ENCODE results near the gene SPP2.

Gene SPP2

GRCh38 chr2:234092344-234092743 lies 41.8 kb downstream of the SPP2 start:
- H3K27me3 ChIP-seq (replicated peaks; ENCODE audit: control insufficient read depth, insufficient read depth, low read length): peaks cover 1% of the 10 kb centered on the region
- no peak for TF ChIP-seq CTCF (IDR thresholded peaks at IDR 0.05; ENCODE audit: insufficient read depth, low read length, poor library complexity, severe bottlenecking)
- no peak for DNase-seq (ENCODE audit: extremely low read depth, insufficient read length)
- no peaks in the 10 kb centered on the region for H3K36me3 ChIP-seq (ENCODE audit: control insufficient read depth, insufficient read depth, low read length)
- no peak overlapping the region for H3K4me3 ChIP-seq (replicated peaks; ENCODE audit: low read depth, low read length)

GRCh38 chr2:234095301-234095700 lies 44.8 kb downstream of the SPP2 start:
- no peak for TF ChIP-seq CTCF (IDR thresholded peaks at IDR 0.05; ENCODE audit: insufficient read depth, low read length, poor library complexity, severe bottlenecking)
- Histone ChIP-seq H3K36me3 (ENCODE audit: control insufficient read depth, insufficient read depth, low read length) (no peaks in the 10 kb centered on the region), H3K27me3 (replicated peaks; ENCODE audit: control insufficient read depth, insufficient read depth, low read length) (peaks cover 1% of the 10 kb centered on the region), H3K4me3 (replicated peaks; ENCODE audit: low read depth, low read length) (no peak overlapping the region)
- no peak for DNase-seq (ENCODE audit: extremely low read depth, insufficient read length)

GRCh38 chr2:234096164-234096563 lies 45.7 kb downstream of the SPP2 start:
- DNase-seq (ENCODE audit: extremely low read depth, insufficient read length): no peak
- no peaks in the 10 kb centered on the region for H3K36me3 ChIP-seq (ENCODE audit: control insufficient read depth, insufficient read depth, low read length)
- TF ChIP-seq CTCF (IDR thresholded peaks at IDR 0.05; ENCODE audit: insufficient read depth, low read length, poor library complexity, severe bottlenecking): no peak
- H3K27me3 ChIP-seq (replicated peaks; ENCODE audit: control insufficient read depth, insufficient read depth, low read length): peaks cover 1% of the 10 kb centered on the region
- no peak overlapping the region for H3K4me3 ChIP-seq (replicated peaks; ENCODE audit: low read depth, low read length)

GRCh38 chr2:234098681-234099080 lies 48.2 kb downstream of the SPP2 start:
- TF ChIP-seq CTCF (IDR thresholded peaks at IDR 0.05; ENCODE audit: insufficient read depth, low read length, poor library complexity, severe bottlenecking): no peak
- DNase-seq (ENCODE audit: extremely low read depth, insufficient read length): no peak
- no peak overlapping the region for H3K4me3 ChIP-seq (replicated peaks; ENCODE audit: low read depth, low read length)
- no peaks in the 10 kb centered on the region for H3K36me3 ChIP-seq (ENCODE audit: control insufficient read depth, insufficient read depth, low read length)
- no peaks in the 10 kb centered on the region; the same call in 1 of the 2 replicates for H3K27me3 ChIP-seq (replicated peaks; ENCODE audit: control insufficient read depth, insufficient read depth, low read length)

- TF ChIP-seq CTCF (IDR thresholded peaks at IDR 0.05; ENCODE audit: insufficient read depth, low read length, poor library complexity, severe bottlenecking): no peak
- Histone ChIP-seq H3K4me3 (replicated peaks; ENCODE audit: low read depth, low read length) (no peak overlapping the region), H3K27me3 (replicated peaks; ENCODE audit: control insufficient read depth, insufficient read depth, low read length) (no peaks in the 10 kb centered on the region), H3K36me3 (ENCODE audit: control insufficient read depth, insufficient read depth, low read length) (no peaks in the 10 kb centered on the region)
- DNase-seq (ENCODE audit: extremely low read depth, insufficient read length): no peak
These were observed 48.8 kb downstream of the SPP2 start for GRCh38 chr2:234099266-234099665.

GRCh38 chr2:234100686-234101085 lies 50.2 kb downstream of the SPP2 start:
- Histone ChIP-seq H3K27me3 (replicated peaks; ENCODE audit: control insufficient read depth, insufficient read depth, low read length) (no peaks in the 10 kb centered on the region), H3K4me3 (replicated peaks; ENCODE audit: low read depth, low read length) (no peak overlapping the region), H3K36me3 (ENCODE audit: control insufficient read depth, insufficient read depth, low read length) (no peaks in the 10 kb centered on the region)
- no peak for TF ChIP-seq CTCF (IDR thresholded peaks at IDR 0.05; ENCODE audit: insufficient read depth, low read length, poor library complexity, severe bottlenecking)
- DNase-seq (ENCODE audit: extremely low read depth, insufficient read length): no peak
